Measurements from ENCODE around the gene PPP1R1A.
A peak's percentile ranks its signal among the peaks of the same experiment; 100 is the strongest.

PPP1R1A gene

GRCh38 chr12:54565310-54565985 lies 23.0 kb downstream of the PPP1R1A start:
- Histone ChIP-seq H3K27me3 (no peaks in the 10 kb centered on the region), H3K9me3 (no peaks in the 10 kb centered on the region), H3K27ac (no peak overlapping the region), H3K4me3 (ENCODE audit: low read depth in 1 of 2, low read length in 1 of 2) (no peak overlapping the region), H3K4me1 (ENCODE audit: control insufficient read depth in 1 of 2, insufficient read depth in 1 of 2, low read depth in 1 of 2, low read length in 1 of 2) (peaks cover 10 to 11% of the 10 kb centered on the region in 2 experiments), H3K36me3 (peaks cover 31% of the 10 kb centered on the region)
- TF ChIP-seq, protein P1, sequence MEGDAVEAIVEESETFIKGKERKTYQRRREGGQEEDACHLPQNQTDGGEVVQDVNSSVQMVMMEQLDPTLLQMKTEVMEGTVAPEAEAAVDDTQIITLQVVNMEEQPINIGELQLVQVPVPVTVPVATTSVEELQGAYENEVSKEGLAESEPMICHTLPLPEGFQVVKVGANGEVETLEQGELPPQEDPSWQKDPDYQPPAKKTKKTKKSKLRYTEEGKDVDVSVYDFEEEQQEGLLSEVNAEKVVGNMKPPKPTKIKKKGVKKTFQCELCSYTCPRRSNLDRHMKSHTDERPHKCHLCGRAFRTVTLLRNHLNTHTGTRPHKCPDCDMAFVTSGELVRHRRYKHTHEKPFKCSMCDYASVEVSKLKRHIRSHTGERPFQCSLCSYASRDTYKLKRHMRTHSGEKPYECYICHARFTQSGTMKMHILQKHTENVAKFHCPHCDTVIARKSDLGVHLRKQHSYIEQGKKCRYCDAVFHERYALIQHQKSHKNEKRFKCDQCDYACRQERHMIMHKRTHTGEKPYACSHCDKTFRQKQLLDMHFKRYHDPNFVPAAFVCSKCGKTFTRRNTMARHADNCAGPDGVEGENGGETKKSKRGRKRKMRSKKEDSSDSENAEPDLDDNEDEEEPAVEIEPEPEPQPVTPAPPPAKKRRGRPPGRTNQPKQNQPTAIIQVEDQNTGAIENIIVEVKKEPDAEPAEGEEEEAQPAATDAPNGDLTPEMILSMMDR (IDR thresholded peaks at IDR 0.05): no peak

GRCh38 chr12:54564768-54565167 lies 23.7 kb downstream of the PPP1R1A start:
- Histone ChIP-seq H3K27me3 (no peaks in the 10 kb centered on the region), H3K9me3 (no peaks in the 10 kb centered on the region), H3K4me3 (ENCODE audit: low read depth in 1 of 2, low read length in 1 of 2) (no peak overlapping the region), H3K27ac (no peak overlapping the region), H3K4me1 (ENCODE audit: control insufficient read depth in 1 of 2, insufficient read depth in 1 of 2, low read depth in 1 of 2, low read length in 1 of 2) (peaks cover 17 to 18% of the 10 kb centered on the region in 2 experiments), H3K36me3 (peaks cover 24% of the 10 kb centered on the region)
- TF ChIP-seq, protein P1 (IDR thresholded peaks at IDR 0.05): no peak

DNA sequence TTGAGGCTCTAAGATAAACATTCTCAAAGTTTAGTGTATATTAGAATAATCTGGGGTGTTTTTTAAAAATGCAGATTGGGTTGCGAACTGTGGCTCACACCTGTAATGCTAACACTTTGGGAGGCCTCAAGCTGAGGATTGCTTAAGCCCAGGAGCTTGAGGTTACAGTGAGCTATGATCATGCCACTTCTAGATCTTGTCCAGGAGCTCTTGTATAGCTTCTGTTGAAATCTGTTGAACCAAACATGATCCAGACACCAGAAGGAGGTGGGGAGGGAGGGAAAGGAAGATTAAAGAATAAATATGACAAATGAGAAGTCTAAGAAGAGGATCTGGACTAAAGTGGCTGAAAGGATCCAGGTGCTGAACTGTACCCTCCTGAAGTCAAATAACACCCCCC lies 24.7 kb downstream of the PPP1R1A start:
- Histone ChIP-seq H3K4me3 (ENCODE audit: low read depth in 1 of 2, low read length in 1 of 2) (no peak overlapping the region), H3K27ac (no peak overlapping the region), H3K9me3 (no peaks in the 10 kb centered on the region), H3K27me3 (no peaks in the 10 kb centered on the region), H3K36me3 (peaks cover 14% of the 10 kb centered on the region), H3K4me1 (ENCODE audit: control insufficient read depth in 1 of 2, insufficient read depth in 1 of 2, low read depth in 1 of 2, low read length in 1 of 2) (peaks cover 21 to 24% of the 10 kb centered on the region in 2 experiments)
- TF ChIP-seq, protein P1 (IDR thresholded peaks at IDR 0.05): no peak

GRCh38 chr12:54562750-54563356 lies 25.6 kb downstream of the PPP1R1A start:
- TF ChIP-seq, protein P1 (IDR thresholded peaks at IDR 0.05): no peak
- Histone ChIP-seq H3K27me3 (no peaks in the 10 kb centered on the region), H3K27ac (no peak overlapping the region), H3K36me3 (peaks cover 5% of the 10 kb centered on the region), H3K4me1 (ENCODE audit: control insufficient read depth in 1 of 2, insufficient read depth in 1 of 2, low read depth in 1 of 2, low read length in 1 of 2) (peaks cover 21 to 24% of the 10 kb centered on the region in 2 experiments), H3K4me3 (ENCODE audit: low read depth in 1 of 2, low read length in 1 of 2) (no peak overlapping the region), H3K9me3 (no peaks in the 10 kb centered on the region)

GRCh38 chr12:54561164-54561563 lies 27.3 kb downstream of the PPP1R1A start:
- TF ChIP-seq, protein P1 (IDR thresholded peaks at IDR 0.05): no peak
- Histone ChIP-seq H3K27me3 (no peaks in the 10 kb centered on the region), H3K9me3 (no peaks in the 10 kb centered on the region), H3K4me3 (ENCODE audit: low read depth in 1 of 2, low read length in 1 of 2) (peak overlapping the region; percentile 55 to 62), H3K27ac (peak overlapping the region; percentile 78), H3K36me3 (peaks cover 4% of the 10 kb centered on the region), H3K4me1 (ENCODE audit: control insufficient read depth in 1 of 2, insufficient read depth in 1 of 2, low read depth in 1 of 2, low read length in 1 of 2) (peaks cover 27 to 38% of the 10 kb centered on the region in 2 experiments)

Data from neutrophil (primary cell).